Keratinocyte (primary cell): ENCODE measurements around the gene SMARCA4.

Experiments
- EZH2 ChIP-seq: IDR thresholded peaks from one replicate; pipeline ENCODE4 v1.6.1; 2012; ENCODE audit warnings: inconsistent platforms, mild to moderate bottlenecking, low read length, moderate library complexity
- TF ChIP-seq, protein P1 (sequence below), 3 experiments: IDR thresholded peaks in 1 of 3; conservative IDR thresholded peaks in 1 of 3; optimal IDR thresholded peaks in 1 of 3; 2 replicates in 2 of 3; 3 replicates in 1 of 3; pipeline versions ENCODE3 to v1.5.1; 2011; ENCODE audit warnings: low read length in 3 of 3, mild to moderate bottlenecking in 3 of 3, moderate library complexity in 2 of 3, control low read depth in 1 of 3, inconsistent platforms in 1 of 3; ENCODE audit not compliant: insufficient read depth in 2 of 3; ENCODE audit errors: extremely low read depth in 1 of 3

DNA sequence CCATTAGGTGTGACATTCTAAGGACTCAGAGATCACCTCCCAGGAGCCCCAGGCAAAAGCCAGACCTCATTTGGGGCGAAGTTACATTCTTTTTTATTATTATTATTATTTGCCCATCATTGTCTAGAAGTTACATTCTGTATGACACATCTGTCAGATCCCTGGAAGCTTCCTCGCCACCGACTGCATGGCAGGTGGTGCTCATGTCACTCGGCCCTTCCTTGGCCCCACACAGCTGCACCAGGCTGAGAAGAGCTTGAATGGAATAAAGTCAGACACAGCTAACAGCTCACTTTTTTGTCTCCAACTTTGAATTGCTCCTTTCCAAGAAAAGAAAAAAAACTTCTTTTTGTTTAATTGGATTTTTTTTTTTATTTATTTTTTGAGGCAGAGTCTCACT lies 87.0 kb downstream of the SMARCA4 start:
- no peak for TF ChIP-seq EZH2
- TF ChIP-seq, protein P1, sequence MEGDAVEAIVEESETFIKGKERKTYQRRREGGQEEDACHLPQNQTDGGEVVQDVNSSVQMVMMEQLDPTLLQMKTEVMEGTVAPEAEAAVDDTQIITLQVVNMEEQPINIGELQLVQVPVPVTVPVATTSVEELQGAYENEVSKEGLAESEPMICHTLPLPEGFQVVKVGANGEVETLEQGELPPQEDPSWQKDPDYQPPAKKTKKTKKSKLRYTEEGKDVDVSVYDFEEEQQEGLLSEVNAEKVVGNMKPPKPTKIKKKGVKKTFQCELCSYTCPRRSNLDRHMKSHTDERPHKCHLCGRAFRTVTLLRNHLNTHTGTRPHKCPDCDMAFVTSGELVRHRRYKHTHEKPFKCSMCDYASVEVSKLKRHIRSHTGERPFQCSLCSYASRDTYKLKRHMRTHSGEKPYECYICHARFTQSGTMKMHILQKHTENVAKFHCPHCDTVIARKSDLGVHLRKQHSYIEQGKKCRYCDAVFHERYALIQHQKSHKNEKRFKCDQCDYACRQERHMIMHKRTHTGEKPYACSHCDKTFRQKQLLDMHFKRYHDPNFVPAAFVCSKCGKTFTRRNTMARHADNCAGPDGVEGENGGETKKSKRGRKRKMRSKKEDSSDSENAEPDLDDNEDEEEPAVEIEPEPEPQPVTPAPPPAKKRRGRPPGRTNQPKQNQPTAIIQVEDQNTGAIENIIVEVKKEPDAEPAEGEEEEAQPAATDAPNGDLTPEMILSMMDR (optimal IDR thresholded peaks at IDR 0.05 in 1 of 3, IDR thresholded peaks at IDR 0.05 in 1 of 3, conservative IDR thresholded peaks at IDR 0.05 in 1 of 3; ENCODE audit: extremely low read depth in 1 of 3, insufficient read depth in 2 of 3, low read length in 3 of 3) = no peak
